ENCODE measurements around the gene TRPV2.
"Not testable (repeated sequence)": the region's sequence is repeated elsewhere in the genome, so short reads cannot be mapped to it uniquely, and the experiment has no call there.

TRPV2 gene

DNA sequence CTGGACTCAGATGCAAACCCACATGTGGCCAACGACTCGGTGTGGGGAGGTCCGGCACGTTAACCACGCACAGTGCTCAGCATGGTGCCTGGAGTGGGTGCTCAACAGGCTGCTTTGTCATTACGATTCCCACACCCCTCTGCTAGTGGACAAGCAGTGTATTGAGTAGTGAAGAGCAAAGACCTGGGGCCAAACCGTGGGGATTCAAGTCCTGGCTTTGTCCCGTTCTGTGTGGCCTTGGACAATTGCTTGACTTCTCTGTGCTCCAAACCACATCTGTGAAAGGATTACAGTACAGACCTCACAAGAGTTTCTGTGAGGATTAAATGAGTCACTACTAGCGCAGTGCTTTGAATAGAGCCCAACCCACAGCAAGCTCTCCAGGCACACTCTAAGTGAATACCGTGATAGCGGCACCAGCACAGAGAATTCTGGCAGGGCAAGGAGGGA is 33.8 kb downstream of the TRPV2 start:
- Mint-ChIP-seq H3K36me3 (ENCODE audit: low read depth) (peaks cover 39% of the 10 kb centered on the region), H3K4me1 (peaks cover 37% of the 10 kb centered on the region), H3K4me3 (no peak overlapping the region), H3K27ac (peak overlapping the region; percentile 73), H3K9me3 (no peaks in the 10 kb centered on the region), H3K27me3 (no peaks in the 10 kb centered on the region)
- peak; percentile 65 for ATAC-seq
- no peak for DNase-seq

DNA sequence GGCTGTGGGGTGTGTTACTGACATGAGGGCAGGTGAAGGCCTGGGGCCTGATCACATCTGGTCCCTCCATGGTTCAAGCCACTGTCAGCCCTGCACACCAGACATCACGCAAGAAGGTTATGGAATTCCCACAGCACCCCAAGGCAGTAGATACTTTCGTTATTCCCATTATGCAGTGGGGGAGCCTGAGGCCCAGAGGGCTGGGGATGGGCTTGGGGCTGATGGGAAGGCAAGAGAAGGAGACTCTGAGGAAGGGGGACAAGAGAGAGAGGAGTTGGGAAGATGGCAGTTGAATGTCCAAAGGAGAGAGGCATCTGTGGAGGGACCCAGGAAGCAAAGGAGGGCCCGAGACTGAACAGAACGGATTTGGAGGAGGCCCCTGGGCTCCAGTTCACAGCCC is 34.7 kb downstream of the TRPV2 start:
- Mint-ChIP-seq H3K9me3 (no peaks in the 10 kb centered on the region), H3K27me3 (no peaks in the 10 kb centered on the region), H3K4me1 (peaks cover 34% of the 10 kb centered on the region), H3K4me3 (no peak overlapping the region), H3K27ac (peak overlapping the region; percentile 35), H3K36me3 (ENCODE audit: low read depth) (peaks cover 36% of the 10 kb centered on the region)
- ATAC-seq (no peak), DNase-seq (no peak)

DNA sequence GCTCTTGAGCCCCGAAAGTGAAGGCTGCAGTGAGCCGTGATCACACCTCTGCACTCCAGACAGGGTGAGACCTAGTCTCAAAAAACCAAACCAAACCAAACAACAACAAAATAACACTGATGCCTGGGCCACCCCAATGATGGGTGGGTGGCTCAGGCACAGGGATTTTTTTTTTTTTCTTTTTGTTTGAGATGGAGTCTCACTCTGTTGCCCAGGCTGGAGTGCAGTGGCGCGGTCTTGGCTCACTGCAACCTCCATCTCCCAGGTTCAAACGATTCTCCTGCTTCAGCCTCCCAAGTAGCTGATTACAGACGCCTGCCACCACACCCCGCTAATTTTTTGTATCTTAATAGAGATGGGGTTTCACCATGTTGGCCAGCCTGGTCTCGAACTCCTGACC is 36.9 kb downstream of the TRPV2 start:
- not testable (repeated sequence) for H3K4me3 Mint-ChIP-seq, H3K27me3 Mint-ChIP-seq, DNase-seq, H3K27ac Mint-ChIP-seq, H3K9me3 Mint-ChIP-seq, ATAC-seq
- Mint-ChIP-seq H3K36me3 (ENCODE audit: low read depth) (peaks cover 27% of the 10 kb centered on the region), H3K4me1 (peaks cover 25% of the 10 kb centered on the region)

DNA sequence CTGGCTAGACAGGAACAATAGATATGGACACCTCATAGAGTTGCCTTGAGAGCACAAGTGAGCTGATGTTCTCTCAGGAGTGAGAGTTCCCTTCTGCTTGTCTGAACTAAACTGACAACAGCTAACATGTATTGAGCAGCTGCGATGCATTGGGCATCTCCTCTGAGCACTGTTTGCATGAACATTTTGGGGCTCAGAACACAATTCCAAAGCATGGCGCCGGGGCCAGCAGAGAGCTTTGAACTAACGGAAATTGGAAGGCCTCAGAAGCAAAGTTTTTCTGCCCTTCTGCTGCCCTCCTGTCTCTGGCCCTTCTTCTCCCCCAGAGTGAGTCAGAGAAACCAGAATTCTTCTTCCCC is 38.1 kb downstream of the TRPV2 start:
- peaks cover 20% of the 10 kb centered on the region for H3K36me3 Mint-ChIP-seq (ENCODE audit: low read depth)
- H3K27ac Mint-ChIP-seq: peak overlapping the region; percentile 73
- ATAC-seq (no peak), DNase-seq (no peak)
- H3K27me3 Mint-ChIP-seq: no peaks in the 10 kb centered on the region
- H3K4me3 Mint-ChIP-seq: no peak overlapping the region
- H3K4me1 Mint-ChIP-seq: peaks cover 15% of the 10 kb centered on the region
- no peaks in the 10 kb centered on the region for H3K9me3 Mint-ChIP-seq

DNA sequence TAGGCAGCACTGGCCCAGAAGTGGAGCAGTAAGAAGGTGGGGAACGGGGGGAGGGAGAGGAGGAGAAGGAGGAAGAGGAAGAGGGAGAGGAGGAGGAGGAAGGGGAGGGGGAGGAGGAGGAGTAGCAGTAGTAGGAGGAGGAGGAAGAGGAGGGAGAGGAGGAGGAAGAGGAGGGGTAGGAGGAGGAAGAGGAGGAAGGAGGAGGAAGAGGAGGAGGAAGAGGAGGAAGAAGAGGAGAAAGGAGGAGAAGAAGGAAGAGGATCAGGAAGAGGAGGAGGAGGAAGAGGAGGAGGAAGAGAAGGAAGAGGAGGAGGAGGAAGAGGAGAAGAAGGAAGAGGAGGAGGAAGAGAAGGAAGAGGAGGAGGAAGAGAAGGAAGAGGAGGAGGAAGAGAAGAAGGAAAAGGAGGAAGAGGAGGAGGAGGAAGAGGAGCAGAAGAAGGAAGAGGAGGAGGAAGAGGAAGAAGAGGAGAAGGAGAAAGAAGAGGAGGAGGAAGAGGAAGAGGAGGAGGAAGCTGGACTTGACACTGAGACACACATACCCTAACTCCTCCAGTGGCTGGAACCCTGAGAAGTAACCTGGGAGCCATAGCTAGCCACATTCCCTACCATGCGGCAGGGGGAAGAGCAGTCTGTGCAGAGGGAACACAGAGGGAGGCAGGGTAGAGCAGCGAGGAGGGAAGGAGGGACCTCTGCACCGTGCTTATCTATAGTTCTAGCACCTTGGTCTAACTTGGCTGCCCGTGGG is 40.8 kb downstream of the TRPV2 start:
- Mint-ChIP-seq H3K9me3 (no peaks in the 10 kb centered on the region), H3K4me3 (no peak overlapping the region), H3K36me3 (ENCODE audit: low read depth) (peaks cover 1% of the 10 kb centered on the region), H3K4me1 (no peaks in the 10 kb centered on the region), H3K27ac (no peak overlapping the region), H3K27me3 (no peaks in the 10 kb centered on the region)
- ATAC-seq: no peak
- DNase-seq: no peak

DNA sequence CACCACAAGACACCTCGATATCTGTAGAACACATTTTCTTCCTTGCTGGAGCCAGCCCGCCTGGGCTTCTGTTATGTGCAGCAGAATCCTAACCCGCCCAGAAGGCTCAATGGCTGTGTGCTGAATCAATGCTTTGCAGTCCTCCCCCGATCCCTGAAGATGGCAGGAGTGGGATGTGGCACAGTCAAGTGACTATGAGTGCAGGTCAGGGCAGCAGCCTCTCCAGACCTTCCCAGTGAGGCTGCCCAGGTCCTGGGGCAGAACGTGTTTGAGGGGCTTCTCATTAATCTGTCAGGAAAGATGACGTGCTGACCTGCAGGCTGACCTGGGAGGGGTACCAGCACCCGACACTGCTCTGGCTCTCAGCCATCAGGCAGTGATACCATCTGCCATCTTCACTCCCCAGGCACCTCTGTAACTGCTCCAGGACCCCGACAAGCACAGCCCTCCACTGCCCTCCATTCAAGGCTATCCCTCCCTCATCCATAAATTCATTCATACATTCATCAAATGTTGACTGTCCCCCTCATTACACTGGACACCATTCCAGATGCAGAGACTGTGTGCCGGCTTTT is 41.5 kb downstream of the TRPV2 start:
- Mint-ChIP-seq H3K36me3 (ENCODE audit: low read depth) (peaks cover 1% of the 10 kb centered on the region), H3K9me3 (no peaks in the 10 kb centered on the region), H3K27ac (no peak overlapping the region), H3K4me3 (no peak overlapping the region), H3K27me3 (no peaks in the 10 kb centered on the region), H3K4me1 (no peaks in the 10 kb centered on the region)
- DNase-seq: no peak
- no peak for ATAC-seq

DNA sequence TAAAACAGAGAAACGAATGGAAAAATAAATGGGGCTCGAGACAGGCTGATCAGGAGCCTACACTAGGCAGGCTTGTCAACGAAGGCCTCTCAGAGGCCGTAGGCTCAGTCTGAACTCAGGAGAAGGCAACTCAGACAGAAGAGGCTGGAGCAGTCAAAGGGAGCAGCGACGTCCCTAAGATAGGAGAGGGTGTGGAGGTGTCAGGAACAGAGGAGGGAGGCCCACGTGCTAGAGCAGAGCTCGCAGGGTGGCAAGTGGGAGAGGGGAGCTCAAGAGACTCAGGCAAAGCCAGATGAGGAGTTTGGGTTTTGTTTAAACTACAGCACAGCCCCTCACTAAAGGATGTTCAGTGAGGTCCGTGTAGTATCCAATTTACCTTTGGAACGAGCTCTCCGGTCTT is 43.9 kb downstream of the TRPV2 start:
- DNase-seq (no peak), ATAC-seq (no peak)
- H3K27ac Mint-ChIP-seq: no peak overlapping the region
- no peaks in the 10 kb centered on the region for H3K4me1 Mint-ChIP-seq
- peaks cover 1% of the 10 kb centered on the region for H3K36me3 Mint-ChIP-seq (ENCODE audit: low read depth)
- no peaks in the 10 kb centered on the region for H3K27me3 Mint-ChIP-seq
- no peaks in the 10 kb centered on the region for H3K9me3 Mint-ChIP-seq
- no peak overlapping the region for H3K4me3 Mint-ChIP-seq

DNA sequence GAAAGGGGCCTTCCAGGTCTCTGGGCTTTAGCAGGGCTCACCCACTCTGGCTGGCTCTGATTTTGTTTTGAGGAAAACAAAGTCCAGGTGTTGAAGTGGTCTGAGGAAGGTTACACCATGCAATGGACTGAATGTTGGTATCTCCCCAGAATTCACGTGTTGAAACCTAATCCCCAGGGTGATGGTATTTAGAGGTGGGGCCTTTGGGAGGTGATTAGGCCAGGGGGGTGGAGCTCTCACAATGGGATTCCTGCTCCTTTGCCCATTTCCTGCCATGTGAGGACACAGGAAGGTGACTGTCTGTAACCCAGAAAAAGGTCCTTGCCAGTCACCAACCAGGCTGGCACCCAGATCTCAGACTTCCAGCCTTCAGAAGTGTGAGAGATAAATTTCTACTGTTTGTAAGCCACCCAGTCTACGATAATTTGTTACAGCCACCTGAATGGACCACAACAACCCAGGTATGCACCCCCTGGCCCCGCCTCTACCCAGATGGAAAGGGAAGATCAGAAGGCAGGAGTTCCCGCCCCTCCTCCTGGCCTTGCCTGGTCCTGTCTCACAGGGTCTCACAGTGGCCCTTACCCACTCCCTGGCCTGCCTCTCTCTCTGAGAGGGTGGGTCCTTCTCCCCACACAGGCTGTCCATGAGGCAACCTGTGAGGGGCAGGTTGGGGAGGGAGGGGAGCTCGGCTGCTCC is 44.6 kb downstream of the TRPV2 start:
- Mint-ChIP-seq H3K36me3 (ENCODE audit: low read depth) (peaks cover 1% of the 10 kb centered on the region), H3K9me3 (no peaks in the 10 kb centered on the region), H3K27ac (no peak overlapping the region), H3K27me3 (no peaks in the 10 kb centered on the region), H3K4me3 (no peak overlapping the region), H3K4me1 (no peaks in the 10 kb centered on the region)
- no peak for DNase-seq
- ATAC-seq: no peak

DNA sequence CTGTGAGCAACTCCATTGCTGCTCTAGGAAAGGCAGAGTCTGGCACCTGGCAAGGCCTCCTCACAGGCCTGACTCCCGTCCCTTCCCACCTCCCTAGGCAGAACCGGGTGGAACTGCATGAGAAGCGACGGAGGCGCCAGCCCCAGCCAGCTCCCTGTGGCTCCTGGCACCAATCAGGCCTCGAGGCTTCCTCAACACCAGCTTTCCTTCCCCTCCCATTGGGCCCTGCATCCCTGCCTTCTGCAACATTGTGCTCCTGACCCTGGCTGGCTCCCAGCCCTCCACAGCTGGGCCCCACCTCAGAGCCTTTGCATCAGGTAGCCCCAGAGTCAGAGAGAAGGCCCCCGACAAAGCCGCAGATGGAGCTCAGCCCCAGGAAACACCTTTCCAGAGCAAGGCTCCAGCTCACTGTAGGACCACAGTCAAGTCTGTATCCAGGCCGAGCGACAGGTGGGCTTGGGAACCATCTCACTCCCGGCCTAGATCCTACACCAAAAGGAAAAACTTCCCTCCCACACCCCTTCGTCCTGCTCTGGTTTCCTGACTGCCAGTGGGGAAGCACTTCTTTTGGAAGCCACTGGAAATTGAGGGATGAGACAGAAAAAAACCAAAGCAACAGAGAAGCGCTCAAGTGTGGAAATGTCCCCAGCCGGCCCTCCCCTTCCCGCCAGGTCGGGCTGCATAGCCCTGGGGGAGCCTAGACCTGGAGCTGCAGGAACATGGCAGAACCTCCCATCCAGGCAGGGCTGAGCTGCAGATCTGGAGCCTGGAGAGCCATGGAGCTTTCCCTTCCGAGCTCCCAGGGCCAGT is 45.6 kb downstream of the TRPV2 start:
- ATAC-seq (no peak), DNase-seq (no peak)
- Mint-ChIP-seq H3K27me3 (no peaks in the 10 kb centered on the region), H3K4me3 (no peak overlapping the region), H3K36me3 (ENCODE audit: low read depth) (peaks cover 1% of the 10 kb centered on the region), H3K4me1 (no peaks in the 10 kb centered on the region), H3K27ac (no peak overlapping the region), H3K9me3 (no peaks in the 10 kb centered on the region)

DNA sequence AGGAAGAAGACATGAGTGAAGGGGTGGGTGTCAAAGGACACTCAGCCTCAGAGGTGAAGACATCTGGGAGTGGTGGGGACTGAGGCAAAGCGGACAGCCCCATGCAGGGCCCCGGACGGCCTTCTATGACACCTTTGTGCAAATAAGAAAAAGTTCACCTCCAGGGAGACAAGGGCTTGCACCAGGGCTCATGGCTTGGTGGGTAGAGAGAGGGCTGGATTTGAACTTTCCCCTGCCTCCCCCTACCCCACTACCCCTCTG is 46.2 kb downstream of the TRPV2 start:
- DNase-seq (no peak), ATAC-seq (no peak)
- Mint-ChIP-seq H3K9me3 (no peaks in the 10 kb centered on the region), H3K4me3 (no peak overlapping the region), H3K36me3 (ENCODE audit: low read depth) (peaks cover 1% of the 10 kb centered on the region), H3K27me3 (no peaks in the 10 kb centered on the region), H3K27ac (no peak overlapping the region), H3K4me1 (no peaks in the 10 kb centered on the region)

DNA sequence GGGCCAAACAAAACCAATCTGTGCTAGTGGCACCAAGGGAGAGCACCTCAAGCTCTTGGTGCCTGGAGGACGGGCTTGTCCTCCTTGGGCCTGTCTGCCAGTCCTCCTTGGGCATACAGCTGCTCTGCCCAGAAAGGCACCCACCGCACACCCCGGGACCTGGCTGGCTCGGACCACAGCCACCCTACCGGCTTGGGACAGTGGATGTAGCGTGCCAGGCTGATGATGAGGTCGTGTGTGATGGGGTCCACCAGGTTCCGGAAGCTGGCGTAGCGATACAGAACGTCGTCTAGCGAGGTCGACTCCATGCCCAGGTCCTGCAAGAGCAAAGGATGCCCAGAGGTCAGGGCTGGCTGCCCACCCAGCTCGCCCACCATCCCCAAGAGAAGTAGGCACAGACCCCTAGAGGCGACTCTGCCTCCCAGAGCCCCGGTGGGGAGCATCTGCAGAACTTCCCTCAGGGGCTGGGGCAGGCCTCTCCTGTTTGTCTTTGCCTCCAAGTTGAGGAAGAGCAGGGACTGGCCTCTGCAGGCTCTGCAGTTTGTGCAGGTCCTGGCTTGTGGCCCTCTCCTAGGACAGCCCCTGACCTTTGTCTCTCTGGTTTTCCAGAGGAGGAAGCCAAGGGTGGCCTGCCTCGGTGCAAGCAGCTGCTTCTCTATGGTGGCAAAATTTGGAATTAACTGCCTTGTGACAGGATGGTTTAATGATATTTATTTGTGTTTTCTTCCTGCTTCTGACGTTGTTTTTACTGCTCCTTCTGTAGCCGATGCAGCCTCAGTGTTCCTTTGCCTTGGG is 46.9 kb downstream of the TRPV2 start:
- Mint-ChIP-seq H3K4me3 (no peak overlapping the region), H3K27ac (no peak overlapping the region), H3K4me1 (no peaks in the 10 kb centered on the region), H3K9me3 (no peaks in the 10 kb centered on the region), H3K36me3 (ENCODE audit: low read depth) (no peaks in the 10 kb centered on the region), H3K27me3 (no peaks in the 10 kb centered on the region)
- ATAC-seq (no peak), DNase-seq (no peak)

DNA sequence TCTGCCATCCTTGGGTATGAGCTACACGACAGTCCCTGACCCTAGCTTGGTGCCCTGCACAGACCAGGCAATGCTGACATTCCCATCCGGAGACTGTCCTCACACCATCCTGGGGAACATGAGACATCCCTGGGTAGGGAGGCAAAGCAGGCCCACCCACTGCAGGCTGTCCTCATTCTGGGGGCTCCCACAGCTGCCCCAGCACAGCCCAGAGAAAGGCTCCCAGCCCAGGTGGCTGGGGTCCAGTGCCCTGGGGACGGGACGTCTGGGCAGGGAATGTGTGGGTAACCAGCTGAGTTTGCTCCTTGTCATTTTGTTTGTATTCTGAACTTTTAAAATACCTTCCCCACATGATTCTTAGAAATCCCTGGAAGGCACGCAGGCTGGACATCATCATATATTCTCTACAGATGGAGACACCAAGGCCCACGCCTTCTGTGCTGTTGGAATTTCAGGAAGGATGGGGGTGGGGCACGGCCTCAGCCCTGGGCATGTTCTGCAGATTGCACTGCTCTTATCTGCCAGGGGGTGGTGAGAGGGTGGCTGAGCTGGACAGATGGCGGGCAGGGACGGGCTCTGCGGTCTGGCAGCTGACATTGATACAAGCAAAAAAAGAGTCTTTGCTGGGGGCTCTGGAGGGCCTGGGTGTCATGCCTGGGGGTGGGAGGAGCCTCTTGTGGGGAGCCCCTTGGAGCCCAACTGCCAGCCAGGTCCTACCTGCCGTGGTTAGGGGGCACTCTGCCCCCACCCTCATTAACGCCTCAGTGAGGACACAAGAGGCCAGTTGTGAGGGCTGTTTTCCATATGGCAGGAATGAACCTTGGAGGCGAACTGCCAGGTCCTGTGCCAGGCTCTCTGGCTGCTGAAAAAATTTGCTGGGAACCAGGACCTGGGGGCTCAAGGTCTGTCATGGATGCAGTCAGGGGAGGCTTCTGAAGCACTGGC is 48.3 kb downstream of the TRPV2 start:
- Mint-ChIP-seq H3K27ac (no peak overlapping the region), H3K4me3 (no peak overlapping the region), H3K27me3 (no peaks in the 10 kb centered on the region), H3K36me3 (ENCODE audit: low read depth) (no peaks in the 10 kb centered on the region), H3K9me3 (no peaks in the 10 kb centered on the region), H3K4me1 (no peaks in the 10 kb centered on the region)
- DNase-seq: no peak
- no peak for ATAC-seq

DNA sequence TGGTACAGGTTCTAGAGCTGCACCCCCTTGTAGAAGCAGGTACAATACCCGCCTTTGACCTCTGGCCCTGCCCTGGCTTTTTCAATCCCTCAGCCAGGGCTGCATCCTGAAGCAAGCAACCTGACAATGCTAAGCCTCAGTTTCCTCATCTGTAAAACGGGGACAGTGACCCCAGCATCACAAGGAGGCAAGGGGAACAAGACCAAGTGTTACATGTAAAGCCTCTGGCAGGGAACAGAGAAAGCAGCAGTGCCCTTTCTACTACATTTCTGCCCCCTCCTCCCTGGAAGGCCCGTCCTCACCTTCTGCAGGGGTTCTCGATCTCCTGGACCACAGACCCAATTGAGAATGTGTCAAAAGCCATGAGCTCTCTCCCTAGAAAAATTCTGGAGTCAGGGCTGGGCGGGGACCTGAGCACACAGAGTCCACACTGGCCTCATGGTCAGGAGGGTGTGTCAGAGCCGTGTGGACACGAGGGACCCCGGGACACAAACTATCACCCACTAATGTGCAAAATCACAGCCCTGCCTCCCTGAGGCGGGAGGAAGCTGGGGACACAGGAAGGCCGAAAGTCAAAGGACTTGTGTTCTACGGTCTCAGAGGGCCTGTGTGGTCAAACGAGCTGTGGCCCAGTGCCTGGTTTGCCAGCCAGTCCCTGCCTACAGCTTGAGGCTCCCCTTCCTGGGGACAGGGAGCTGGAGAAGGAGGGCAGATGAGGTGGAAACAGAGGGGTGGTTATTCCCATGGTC is 49.1 kb downstream of the TRPV2 start:
- no peak overlapping the region for H3K4me3 Mint-ChIP-seq
- DNase-seq (no peak), ATAC-seq (no peak)
- no peaks in the 10 kb centered on the region for H3K9me3 Mint-ChIP-seq
- H3K36me3 Mint-ChIP-seq (ENCODE audit: low read depth): no peaks in the 10 kb centered on the region
- no peak overlapping the region for H3K27ac Mint-ChIP-seq
- H3K27me3 Mint-ChIP-seq: no peaks in the 10 kb centered on the region
- no peaks in the 10 kb centered on the region for H3K4me1 Mint-ChIP-seq
